Stimulated activated CD4-positive, alpha-beta T cell treated with anti-CD3 and anti-CD28 coated beads, Interleukin-12 subunit alpha, Interleukin-12 subunit beta, amount 100 ng/mL, for 4 hours (primary cell): ENCODE measurements around the gene THRA.
"Not testable (repeated sequence)": the region's sequence is repeated elsewhere in the genome, so short reads cannot be mapped to it uniquely, and the experiment has no call there.

ENCODE experiments used
- DNase-seq: peaks from one replicate; pipeline ENCODE4 v3.0.0-alpha.2; 2020

The THRA gene

GRCh38 chr17:40121181-40122135 is 58.7 kb downstream of the THRA start, which contains the start of gene MSL1:
MSL1 (plus strand) TSS chr17:40121971; CDS start chr17:40122613, 642 bp downstream.
- DNase-seq: peak; percentile 85

GRCh38 chr17:40122136-40122998 is 59.6 kb downstream of the THRA start:
- DNase-seq: no peak

- DNase-seq: peak; percentile 55
Observed at GRCh38 chr17:40122999-40123810, 60.4 kb downstream of the THRA start.

- no peak for DNase-seq
Observed at GRCh38 chr17:40123811-40124114, 61.0 kb downstream of the THRA start.

- DNase-seq: no peak
Observed at GRCh38 chr17:40124279-40125141, 61.7 kb downstream of the THRA start.

GRCh38 chr17:40129498-40129897 is 66.7 kb downstream of the THRA start:
- no peak for DNase-seq

GRCh38 chr17:40130352-40131042 is 67.7 kb downstream of the THRA start:
- DNase-seq: no peak

- DNase-seq: no peak
Observed at GRCh38 chr17:40134184-40134583, 71.4 kb downstream of the THRA start.

GRCh38 chr17:40135817-40136216 is 73.1 kb downstream of the THRA start:
- DNase-seq: no peak

GRCh38 chr17:40139566-40140058 is 76.8 kb downstream of the THRA start:
- peak; percentile 3 for DNase-seq

GRCh38 chr17:40143166-40143565 is 80.4 kb downstream of the THRA start:
- not testable (repeated sequence) for DNase-seq
